NCI-H1105 treated with DMSO at 0.1 percent for 48 hours (cell line): ENCODE results near the gene ELOVL5.
A peak's percentile ranks its signal among the peaks of the same experiment; 100 is the strongest.
"Not testable (repeated sequence)": the region's sequence is repeated elsewhere in the genome, so short reads cannot be mapped to it uniquely, and the experiment has no call there.

ENCODE experiments used
- DNase-seq: peaks from one replicate; lab custom pipeline; 2025; lab: John Stamatoyannopoulos, UW

The ELOVL5 gene

GRCh38 chr6:53348371-53349208 lies at the start of gene ELOVL5:
Gene ELOVL5, minus strand, starts transcription at chr6:53348950. Its CDS starts 53,251 bp downstream, at chr6:53295699.
- peak; percentile 91 for DNase-seq

GRCh38 chr6:53397283-53397682 lies 48.5 kb upstream of the ELOVL5 start:
- DNase-seq, result no peak

GRCh38 chr6:53395986-53396385 lies 47.2 kb upstream of the ELOVL5 start:
- DNase-seq, result no peak

- no peak for DNase-seq
Observed at GRCh38 chr6:53394704-53395103, 46.0 kb upstream of the ELOVL5 start.

GRCh38 chr6:53391170-53391569 lies 42.4 kb upstream of the ELOVL5 start:
- DNase-seq, result no peak

- no peak for DNase-seq
Observed at GRCh38 chr6:53390010-53390409, 41.3 kb upstream of the ELOVL5 start.

- DNase-seq, result not testable (repeated sequence)
Observed at GRCh38 chr6:53388615-53389014, 39.9 kb upstream of the ELOVL5 start.

- DNase-seq, result no peak
Observed at GRCh38 chr6:53382421-53382820, 33.7 kb upstream of the ELOVL5 start.

- DNase-seq, result no peak
Observed at GRCh38 chr6:53378208-53378607, 29.5 kb upstream of the ELOVL5 start.

- DNase-seq, result no peak
Observed at GRCh38 chr6:53377793-53378192, 29.0 kb upstream of the ELOVL5 start.

GRCh38 chr6:53377289-53377688 lies 28.5 kb upstream of the ELOVL5 start:
- DNase-seq, result no peak

- DNase-seq, result no peak
Observed at GRCh38 chr6:53376661-53377226, 28.0 kb upstream of the ELOVL5 start.

GRCh38 chr6:53375847-53376246 lies 27.1 kb upstream of the ELOVL5 start:
- no peak for DNase-seq

GRCh38 chr6:53373638-53374037 lies 24.9 kb upstream of the ELOVL5 start:
- no peak for DNase-seq

- peak; percentile 76 for DNase-seq
Observed at GRCh38 chr6:53369876-53370515, 21.2 kb upstream of the ELOVL5 start.

GRCh38 chr6:53369051-53369450 lies 20.3 kb upstream of the ELOVL5 start:
- no peak for DNase-seq

GRCh38 chr6:53366128-53366641 lies 17.4 kb upstream of the ELOVL5 start:
- no peak for DNase-seq

GRCh38 chr6:53363341-53364079 lies 14.8 kb upstream of the ELOVL5 start:
- DNase-seq, result no peak

- peak; percentile 32 for DNase-seq
Observed at GRCh38 chr6:53361549-53362031, 12.8 kb upstream of the ELOVL5 start.

GRCh38 chr6:53360093-53360912 lies 11.6 kb upstream of the ELOVL5 start:
- DNase-seq, result no peak

- DNase-seq, result no peak
Observed at GRCh38 chr6:53359843-53360092, 11.0 kb upstream of the ELOVL5 start.
